MM.1S (cell line): Measurements from ENCODE around the gene HNRNPDL.

ENCODE experiments used
- DNase-seq: peaks from one replicate; pipeline ENCODE4 v3.0.0-alpha.2; 2015
- H2AFZ ChIP-seq: fragments of 300-600 bp; sonication (generic); 2 replicates; pipeline ENCODE4 v1.6.0; 2016; ENCODE audit warnings: antibody characterized with exemption, low read length
- H3F3A ChIP-seq: fragments of 300-600 bp; sonication (generic); 2 replicates; pipeline ENCODE4 v1.6.1; 2016; ENCODE audit warnings: mild to moderate bottlenecking, antibody characterized with exemption, low read length, moderate library complexity, mixed read lengths; ENCODE audit not compliant: insufficient read depth
- H3K27ac ChIP-seq: fragments of 300-600 bp; sonication (generic); 2 replicates; pipeline ENCODE4 v1.5.1; 2016; ENCODE audit warnings: mild to moderate bottlenecking, low read length
- H3K27me3 ChIP-seq: fragments of 300-600 bp; sonication (generic); replicated peaks from 2 replicates; pipeline ENCODE4 v1.6.0; 2016; ENCODE audit warnings: low read length; ENCODE audit not compliant: insufficient read depth
- H3K36me3 ChIP-seq: fragments of 300-600 bp; sonication (generic); replicated peaks from 2 replicates; pipeline ENCODE4 v1.6.1; 2016; ENCODE audit warnings: mild to moderate bottlenecking, low read length, mixed read lengths; ENCODE audit not compliant: insufficient read depth
- H3K4me1 ChIP-seq: fragments of 300-600 bp; sonication (generic); 2 replicates; pipeline ENCODE4 v1.6.1; 2016; ENCODE audit warnings: low read length, mixed read lengths
- H3K4me2 ChIP-seq: fragments of 300-600 bp; sonication (generic); 2 replicates; pipeline ENCODE4 v1.6.0; 2016; ENCODE audit warnings: low read depth, low read length
- H3K4me3 ChIP-seq: fragments of 300-600 bp; sonication (generic); 2 replicates; pipeline ENCODE4 v1.5.1; 2016; ENCODE audit warnings: low read length, mixed read lengths
- H3K79me2 ChIP-seq: fragments of 300-600 bp; sonication (generic); 2 replicates; pipeline ENCODE4 v1.6.1; 2016; ENCODE audit warnings: mixed run types, low read length, mixed read lengths
- H3K9ac ChIP-seq: fragments of 300-600 bp; sonication (generic); 2 replicates; pipeline ENCODE4 v1.6.1; 2016; ENCODE audit warnings: low read length, mixed read lengths
- H3K9me2 ChIP-seq: fragments of 300-600 bp; sonication (generic); replicated peaks from 2 replicates; pipeline ENCODE4 v1.6.1; 2016; ENCODE audit warnings: mild to moderate bottlenecking, low read length, mixed read lengths; ENCODE audit not compliant: insufficient read depth
- H3K9me3 ChIP-seq: fragments of 300-600 bp; sonication (generic); replicated peaks from 2 replicates; pipeline ENCODE4 v1.6.1; 2016; ENCODE audit warnings: mild to moderate bottlenecking, low read length, mixed read lengths; ENCODE audit not compliant: insufficient read depth
- H4K20me1 ChIP-seq: fragments of 300-600 bp; sonication (generic); 2 replicates; pipeline ENCODE4 v1.6.1; 2016; ENCODE audit warnings: mild to moderate bottlenecking, low read length, moderate library complexity, mixed read lengths; ENCODE audit not compliant: insufficient read depth
- EZH2 ChIP-seq: fragments of 300-600 bp; sonication (generic); optimal IDR thresholded peaks from 2 replicates; pipeline ENCODE3; 2017; ENCODE audit warnings: low read depth, mild to moderate bottlenecking, antibody characterized with exemption, low read length, mixed read lengths
- EZH2phosphoT487 ChIP-seq: fragments of 300-600 bp; sonication (generic); IDR thresholded peaks from 2 replicates; pipeline ENCODE4 v1.6.1; 2018; ENCODE audit warnings: antibody characterized with exemption, low read length
- TF ChIP-seq, protein P1 (sequence below): fragments of 300-600 bp; sonication (generic); IDR thresholded peaks from 2 replicates; pipeline ENCODE4 v1.5.1; 2016; ENCODE audit warnings: antibody characterized with exemption, low read length, mixed read lengths

The HNRNPDL gene

DNA sequence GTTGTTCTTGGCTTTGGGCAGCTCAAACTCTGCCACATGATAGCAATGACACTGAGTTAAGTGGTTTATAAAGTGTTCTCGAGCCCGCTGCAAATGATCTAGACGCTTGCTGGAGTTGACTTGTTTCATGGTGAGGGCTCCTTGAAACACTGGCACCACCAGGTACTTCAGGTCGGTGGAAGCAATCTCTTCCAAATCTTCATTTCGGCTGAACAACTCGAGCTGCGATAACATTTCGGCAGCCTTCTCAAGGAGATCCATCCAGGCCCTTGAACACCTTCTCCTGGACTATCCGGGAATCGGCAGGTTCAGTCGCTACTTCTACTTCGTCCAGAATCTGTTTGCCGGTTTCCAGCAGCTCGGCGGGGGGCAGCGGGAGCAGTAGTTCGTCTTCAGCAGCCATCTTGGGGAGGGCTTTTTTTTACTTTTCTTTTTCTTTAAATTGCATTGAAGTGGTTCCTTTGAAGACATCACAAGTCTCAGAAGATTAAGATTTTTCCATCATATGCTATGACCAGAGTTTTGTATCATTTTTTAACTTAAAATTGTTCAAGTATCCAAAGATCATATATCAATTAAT is 28.0 kb downstream of the HNRNPDL start:
- Histone ChIP-seq H3K79me2 (no peaks in the 10 kb centered on the region), H3F3A (no peaks in the 10 kb centered on the region), H3K27ac (no peak overlapping the region), H3K36me3 (no peaks in the 10 kb centered on the region), H3K27me3 (no peaks in the 10 kb centered on the region), H3K4me1 (no peaks in the 10 kb centered on the region), H3K9me2 (no peaks in the 10 kb centered on the region), H4K20me1 (no peaks in the 10 kb centered on the region), H3K9ac (no peak overlapping the region), H3K9me3 (no peaks in the 10 kb centered on the region), H3K4me3 (no peak overlapping the region), H3K4me2 (no peak overlapping the region), H2AFZ (no peak overlapping the region)
- no peak for DNase-seq
- TF ChIP-seq EZH2phosphoT487 = no peak
- TF ChIP-seq EZH2 = no peak
- TF ChIP-seq, protein P1, sequence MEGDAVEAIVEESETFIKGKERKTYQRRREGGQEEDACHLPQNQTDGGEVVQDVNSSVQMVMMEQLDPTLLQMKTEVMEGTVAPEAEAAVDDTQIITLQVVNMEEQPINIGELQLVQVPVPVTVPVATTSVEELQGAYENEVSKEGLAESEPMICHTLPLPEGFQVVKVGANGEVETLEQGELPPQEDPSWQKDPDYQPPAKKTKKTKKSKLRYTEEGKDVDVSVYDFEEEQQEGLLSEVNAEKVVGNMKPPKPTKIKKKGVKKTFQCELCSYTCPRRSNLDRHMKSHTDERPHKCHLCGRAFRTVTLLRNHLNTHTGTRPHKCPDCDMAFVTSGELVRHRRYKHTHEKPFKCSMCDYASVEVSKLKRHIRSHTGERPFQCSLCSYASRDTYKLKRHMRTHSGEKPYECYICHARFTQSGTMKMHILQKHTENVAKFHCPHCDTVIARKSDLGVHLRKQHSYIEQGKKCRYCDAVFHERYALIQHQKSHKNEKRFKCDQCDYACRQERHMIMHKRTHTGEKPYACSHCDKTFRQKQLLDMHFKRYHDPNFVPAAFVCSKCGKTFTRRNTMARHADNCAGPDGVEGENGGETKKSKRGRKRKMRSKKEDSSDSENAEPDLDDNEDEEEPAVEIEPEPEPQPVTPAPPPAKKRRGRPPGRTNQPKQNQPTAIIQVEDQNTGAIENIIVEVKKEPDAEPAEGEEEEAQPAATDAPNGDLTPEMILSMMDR = no peak

DNA sequence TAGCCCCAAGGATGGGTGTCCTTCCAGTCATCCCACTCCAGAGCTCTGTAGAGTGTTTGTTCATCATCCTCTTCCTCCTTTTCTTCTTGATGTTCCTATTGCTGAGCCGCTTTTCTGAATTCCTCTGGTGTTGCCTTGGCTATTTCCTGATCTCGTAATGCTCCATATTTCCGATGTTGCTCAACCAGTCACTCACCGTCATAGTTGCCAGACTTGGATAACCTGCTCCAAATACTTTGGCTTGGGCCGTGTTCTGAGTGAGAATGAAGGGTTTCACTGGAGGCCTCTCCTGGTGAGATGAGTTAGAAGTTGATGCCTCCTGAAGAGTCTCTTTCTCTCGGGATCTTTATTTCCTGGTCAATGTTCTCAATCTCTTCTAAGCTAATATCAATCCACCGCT is 28.7 kb downstream of the HNRNPDL start:
- H3K4me3 ChIP-seq = no peak overlapping the region
- no peaks in the 10 kb centered on the region for H3K36me3 ChIP-seq
- no peaks in the 10 kb centered on the region for H3K4me1 ChIP-seq
- H3F3A ChIP-seq = no peaks in the 10 kb centered on the region
- H3K27ac ChIP-seq = no peak overlapping the region
- no peak for TF ChIP-seq EZH2phosphoT487
- TF ChIP-seq, protein P1 = no peak
- TF ChIP-seq EZH2 = no peak
- no peak overlapping the region for H3K4me2 ChIP-seq
- no peak overlapping the region for H2AFZ ChIP-seq
- no peak overlapping the region for H3K9ac ChIP-seq
- no peaks in the 10 kb centered on the region for H4K20me1 ChIP-seq
- H3K27me3 ChIP-seq = no peaks in the 10 kb centered on the region
- no peaks in the 10 kb centered on the region for H3K79me2 ChIP-seq
- no peaks in the 10 kb centered on the region for H3K9me2 ChIP-seq
- DNase-seq = no peak
- no peaks in the 10 kb centered on the region for H3K9me3 ChIP-seq

DNA sequence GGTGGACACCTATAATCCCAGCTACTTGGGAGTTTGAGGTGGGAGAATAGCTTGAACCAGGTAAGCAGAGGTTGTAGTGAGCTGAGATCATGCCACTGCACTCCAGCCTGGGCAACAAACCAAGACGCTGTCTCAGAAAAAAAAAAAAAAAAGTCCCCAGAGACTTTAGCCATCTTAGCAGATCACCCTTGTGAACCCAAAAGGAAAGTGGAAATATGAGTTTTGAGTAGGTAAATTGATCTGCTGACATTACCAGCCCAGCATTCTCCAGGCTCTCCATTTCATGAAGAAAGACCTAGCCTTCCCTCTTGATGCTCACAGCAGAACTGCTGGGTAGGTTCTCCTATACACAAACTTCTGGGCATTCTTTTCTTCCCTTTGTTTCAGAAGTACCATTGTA is 32.0 kb downstream of the HNRNPDL start:
- Histone ChIP-seq H3K9me3 (no peaks in the 10 kb centered on the region), H3K4me2 (no peak overlapping the region)
- no peak for DNase-seq

More for the DNA sequence above, 32.0 kb downstream of the HNRNPDL start:
- H3K4me1 ChIP-seq = no peaks in the 10 kb centered on the region
- no peaks in the 10 kb centered on the region for H3F3A ChIP-seq
- no peaks in the 10 kb centered on the region for H3K9me2 ChIP-seq
- H3K36me3 ChIP-seq = no peaks in the 10 kb centered on the region
- H3K9ac ChIP-seq = no peak overlapping the region
- no peak overlapping the region for H2AFZ ChIP-seq
- TF ChIP-seq EZH2phosphoT487 = no peak
- TF ChIP-seq, protein P1 = no peak
- no peak for TF ChIP-seq EZH2
- no peak overlapping the region for H3K27ac ChIP-seq
- H3K79me2 ChIP-seq = no peaks in the 10 kb centered on the region
- no peaks in the 10 kb centered on the region for H4K20me1 ChIP-seq
- H3K4me3 ChIP-seq = no peak overlapping the region
- no peaks in the 10 kb centered on the region for H3K27me3 ChIP-seq
